ENCODE measurements around the gene SGCB. TPM values are rescaled to one million over a fixed set of nuclear protein-coding genes. Genes with fewer than 3 reads are reported as not detected.

Gene SGCB
- polyA plus RNA-seq, 2 of the 4 experiments (the other 2 are of a cell fraction), result 20.9 to 25.1 TPM

DNA sequence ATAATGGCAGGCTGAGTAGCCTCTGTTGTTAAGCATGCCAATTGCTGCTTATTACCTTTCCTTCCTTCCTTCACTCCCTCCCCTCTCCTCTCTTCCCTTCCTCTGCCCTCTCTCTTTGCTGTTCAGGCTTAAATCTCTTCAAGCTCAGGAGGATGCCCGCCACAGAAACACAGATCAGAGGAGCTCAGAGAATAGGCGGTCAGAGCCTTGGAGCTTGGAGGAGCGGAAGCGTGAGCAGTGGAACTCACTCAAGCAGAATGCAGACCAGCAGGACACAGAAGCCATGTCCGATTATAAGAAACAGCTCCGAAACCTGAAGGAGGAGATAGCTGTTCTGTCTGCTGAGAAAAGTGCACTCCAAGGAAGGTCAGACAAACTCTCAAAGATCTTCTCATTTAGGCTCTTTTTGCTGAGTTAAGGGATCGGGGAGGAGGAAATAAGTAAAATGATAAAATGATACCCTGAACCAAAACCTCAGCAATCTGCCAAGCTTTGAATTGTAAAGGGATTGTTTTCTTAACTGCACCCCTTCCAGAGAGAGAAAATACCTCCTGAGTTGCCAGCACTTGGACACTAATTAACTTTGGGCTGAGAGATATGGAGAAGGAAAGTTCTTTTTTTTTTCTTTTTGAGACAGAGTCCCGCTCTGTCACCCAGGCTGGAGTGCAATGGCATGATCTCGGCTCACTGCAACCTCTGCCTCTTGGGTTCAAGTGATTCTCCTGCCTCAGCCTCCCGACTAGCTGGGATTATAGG is 33.9 kb upstream of the SGCB start:
- DNase-seq (ENCODE audit: low read depth in 1 of 2, low spot score in 1 of 2) (no peak), FAIRE-seq (no peak), ATAC-seq (no peak)
- CTCF ChIA-PET, result interaction anchor here (0.6 kb wide), 1 partner anchor 9 kb away, joined by 3 read pairs; no protein-coding TSS in a partner anchor
- Histone ChIP-seq H3K4me1 (no peaks in the 10 kb centered on the region), H3K27ac (no peak overlapping the region), H3K4me2 (no peak overlapping the region), H3K4me3 (no peak overlapping the region), H3K9me3 (no peaks in the 10 kb centered on the region)
- 50% methylated on average over 10 of the region's 10 CpGs for WGBS (ENCODE audit: missing lambda C conversion rate)
- no peak for TF ChIP-seq CEBPB (IDR thresholded peaks at IDR 0.05)
- TF ChIP-seq, protein P1, sequence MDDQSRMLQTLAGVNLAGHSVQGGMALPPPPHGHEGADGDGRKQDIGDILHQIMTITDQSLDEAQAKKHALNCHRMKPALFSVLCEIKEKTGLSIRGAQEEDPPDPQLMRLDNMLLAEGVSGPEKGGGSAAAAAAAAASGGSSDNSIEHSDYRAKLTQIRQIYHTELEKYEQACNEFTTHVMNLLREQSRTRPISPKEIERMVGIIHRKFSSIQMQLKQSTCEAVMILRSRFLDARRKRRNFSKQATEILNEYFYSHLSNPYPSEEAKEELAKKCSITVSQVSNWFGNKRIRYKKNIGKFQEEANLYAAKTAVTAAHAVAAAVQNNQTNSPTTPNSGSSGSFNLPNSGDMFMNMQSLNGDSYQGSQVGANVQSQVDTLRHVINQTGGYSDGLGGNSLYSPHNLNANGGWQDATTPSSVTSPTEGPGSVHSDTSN (IDR thresholded peaks at IDR 0.05), result no peak
- TF ChIP-seq ESRRA (IDR thresholded peaks at IDR 0.05; ENCODE audit: borderline replicate concordance, low read length), result no peak
- TF ChIP-seq, protein P2, sequence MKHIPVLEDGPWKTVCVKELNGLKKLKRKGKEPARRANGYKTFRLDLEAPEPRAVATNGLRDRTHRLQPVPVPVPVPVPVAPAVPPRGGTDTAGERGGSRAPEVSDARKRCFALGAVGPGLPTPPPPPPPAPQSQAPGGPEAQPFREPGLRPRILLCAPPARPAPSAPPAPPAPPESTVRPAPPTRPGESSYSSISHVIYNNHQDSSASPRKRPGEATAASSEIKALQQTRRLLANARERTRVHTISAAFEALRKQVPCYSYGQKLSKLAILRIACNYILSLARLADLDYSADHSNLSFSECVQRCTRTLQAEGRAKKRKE (CRISPR knock-in tag; IDR thresholded peaks at IDR 0.05; ENCODE audit: low read depth), result no peak
- no peak for TF ChIP-seq CHD4 (IDR thresholded peaks at IDR 0.05; ENCODE audit: borderline replicate concordance)
- no peak for TF ChIP-seq MYC (IDR thresholded peaks at IDR 0.05; ENCODE audit: borderline replicate concordance, low read length)
- TF ChIP-seq KDM5A (IDR thresholded peaks at IDR 0.05), result no peak
- TF ChIP-seq TFCP2L1 (CRISPR knock-in tag; IDR thresholded peaks at IDR 0.05), result no peak
- TF ChIP-seq MAFK (IDR thresholded peaks at IDR 0.05; ENCODE audit: partially characterized antibody), result no peak
- no peak for TF ChIP-seq JUN (IDR thresholded peaks at IDR 0.05)
- no peak for TF ChIP-seq CBX2 (IDR thresholded peaks at IDR 0.05; ENCODE audit: borderline replicate concordance, low read depth)
- no peak for TF ChIP-seq POLR2AphosphoS2 (conservative IDR thresholded peaks at IDR 0.05; ENCODE audit: low read length)
- POLR2A ChIA-PET, result no interaction called here

DNA sequence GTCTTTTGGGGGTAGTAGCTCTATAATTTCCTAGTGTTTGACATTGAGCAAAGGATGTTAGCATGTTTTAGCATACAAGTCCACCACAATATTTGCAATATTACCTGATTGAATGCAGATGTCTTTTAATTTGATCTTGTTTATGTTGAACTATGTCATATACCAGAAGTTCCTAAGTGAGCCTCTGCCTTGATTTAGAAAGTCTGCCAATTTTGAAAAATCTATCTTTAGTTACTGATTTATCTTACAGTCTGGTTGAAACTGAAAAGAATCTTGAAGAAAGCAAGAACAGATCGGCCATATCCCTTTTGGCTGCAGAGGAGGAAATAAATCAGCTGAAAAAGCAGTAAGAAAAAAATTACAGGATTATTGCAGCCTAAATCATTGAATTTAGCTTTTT is 31.5 kb upstream of the SGCB start:
- POLR2A ChIA-PET, result no interaction called here
- ATAC-seq, result no peak
- no peak for DNase-seq (ENCODE audit: low read depth in 1 of 2, low spot score in 1 of 2)
- no peaks in the 10 kb centered on the region for H3K9me3 ChIP-seq
- CTCF ChIA-PET, result no interaction called here
- H3K4me2 ChIP-seq, result no peak overlapping the region
- WGBS (ENCODE audit: missing lambda C conversion rate), result 50% methylated on average over 1 of the region's 1 CpG
- TF ChIP-seq HOXB5 (CRISPR knock-in tag; IDR thresholded peaks at IDR 0.05) (no peak), NR3C1 (IDR thresholded peaks at IDR 0.05) (no peak), POLR2AphosphoS2 (conservative IDR thresholded peaks at IDR 0.05; ENCODE audit: low read length) (no peak), ZSCAN20 (CRISPR knock-in tag; IDR thresholded peaks at IDR 0.05) (no peak), SREBF2 (IDR thresholded peaks at IDR 0.05) (no peak), RCOR1 (IDR thresholded peaks at IDR 0.05; ENCODE audit: low read depth, low read length) (no peak), HOXB13 (CRISPR knock-in tag; IDR thresholded peaks at IDR 0.05; ENCODE audit: low read depth) (no peak), EHMT2 (IDR thresholded peaks at IDR 0.05; ENCODE audit: low read depth) (no peak), JUNB (IDR thresholded peaks at IDR 0.05) (no peak), NFE2L2 (conservative IDR thresholded peaks at IDR 0.05; ENCODE audit: low read length) (no peak), TFCP2L1 (CRISPR knock-in tag; IDR thresholded peaks at IDR 0.05) (no peak), CBX2 (IDR thresholded peaks at IDR 0.05; ENCODE audit: borderline replicate concordance, low read depth) (no peak), KDM5A (IDR thresholded peaks at IDR 0.05) (no peak), HDAC2 (IDR thresholded peaks at IDR 0.05) (no peak)
- TF ChIP-seq, protein P3, sequence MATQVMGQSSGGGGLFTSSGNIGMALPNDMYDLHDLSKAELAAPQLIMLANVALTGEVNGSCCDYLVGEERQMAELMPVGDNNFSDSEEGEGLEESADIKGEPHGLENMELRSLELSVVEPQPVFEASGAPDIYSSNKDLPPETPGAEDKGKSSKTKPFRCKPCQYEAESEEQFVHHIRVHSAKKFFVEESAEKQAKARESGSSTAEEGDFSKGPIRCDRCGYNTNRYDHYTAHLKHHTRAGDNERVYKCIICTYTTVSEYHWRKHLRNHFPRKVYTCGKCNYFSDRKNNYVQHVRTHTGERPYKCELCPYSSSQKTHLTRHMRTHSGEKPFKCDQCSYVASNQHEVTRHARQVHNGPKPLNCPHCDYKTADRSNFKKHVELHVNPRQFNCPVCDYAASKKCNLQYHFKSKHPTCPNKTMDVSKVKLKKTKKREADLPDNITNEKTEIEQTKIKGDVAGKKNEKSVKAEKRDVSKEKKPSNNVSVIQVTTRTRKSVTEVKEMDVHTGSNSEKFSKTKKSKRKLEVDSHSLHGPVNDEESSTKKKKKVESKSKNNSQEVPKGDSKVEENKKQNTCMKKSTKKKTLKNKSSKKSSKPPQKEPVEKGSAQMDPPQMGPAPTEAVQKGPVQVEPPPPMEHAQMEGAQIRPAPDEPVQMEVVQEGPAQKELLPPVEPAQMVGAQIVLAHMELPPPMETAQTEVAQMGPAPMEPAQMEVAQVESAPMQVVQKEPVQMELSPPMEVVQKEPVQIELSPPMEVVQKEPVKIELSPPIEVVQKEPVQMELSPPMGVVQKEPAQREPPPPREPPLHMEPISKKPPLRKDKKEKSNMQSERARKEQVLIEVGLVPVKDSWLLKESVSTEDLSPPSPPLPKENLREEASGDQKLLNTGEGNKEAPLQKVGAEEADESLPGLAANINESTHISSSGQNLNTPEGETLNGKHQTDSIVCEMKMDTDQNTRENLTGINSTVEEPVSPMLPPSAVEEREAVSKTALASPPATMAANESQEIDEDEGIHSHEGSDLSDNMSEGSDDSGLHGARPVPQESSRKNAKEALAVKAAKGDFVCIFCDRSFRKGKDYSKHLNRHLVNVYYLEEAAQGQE (IDR thresholded peaks at IDR 0.05), result no peak
- TF ChIP-seq, protein P4, sequence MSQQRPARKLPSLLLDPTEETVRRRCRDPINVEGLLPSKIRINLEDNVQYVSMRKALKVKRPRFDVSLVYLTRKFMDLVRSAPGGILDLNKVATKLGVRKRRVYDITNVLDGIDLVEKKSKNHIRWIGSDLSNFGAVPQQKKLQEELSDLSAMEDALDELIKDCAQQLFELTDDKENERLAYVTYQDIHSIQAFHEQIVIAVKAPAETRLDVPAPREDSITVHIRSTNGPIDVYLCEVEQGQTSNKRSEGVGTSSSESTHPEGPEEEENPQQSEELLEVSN (IDR thresholded peaks at IDR 0.05; ENCODE audit: borderline replicate concordance, low read depth), result no peak
- TF ChIP-seq, protein P2 (CRISPR knock-in tag; IDR thresholded peaks at IDR 0.05; ENCODE audit: low read depth), result no peak
- no peak overlapping the region for H3K27ac ChIP-seq
- no peaks in the 10 kb centered on the region for H3K4me1 ChIP-seq
- FAIRE-seq, result no peak
- no peak overlapping the region for H3K4me3 ChIP-seq
